HUES48 (cell line): Measurements from ENCODE around the gene ARHGAP27.

Experiments
- H3K27ac ChIP-seq: one replicate; pipeline ENCODE4 v1.7.0; 2013; ENCODE audit warnings: low read depth, low read length, inconsistent platforms
- H3K27me3 ChIP-seq: 2 replicates; pipeline ENCODE4 v1.6.1; 2013; ENCODE audit warnings: mild to moderate bottlenecking, low read length; ENCODE audit not compliant: control insufficient read depth, insufficient read depth
- H3K36me3 ChIP-seq: 2 replicates; pipeline ENCODE4 v1.6.1; 2013; ENCODE audit warnings: low read length; ENCODE audit not compliant: control insufficient read depth, insufficient read depth
- H3K4me1 ChIP-seq: 2 replicates; pipeline ENCODE4 v1.6.1; 2013; ENCODE audit warnings: mild to moderate bottlenecking, low read length; ENCODE audit not compliant: control insufficient read depth, insufficient read depth
- H3K4me3 ChIP-seq: 2 replicates; pipeline ENCODE4 v1.5.1; 2013; ENCODE audit warnings: mild to moderate bottlenecking, low read depth, low read length
- H3K9ac ChIP-seq: 2 replicates; pipeline ENCODE4 v1.6.1; 2013; ENCODE audit warnings: mild to moderate bottlenecking, low read depth, low read length, moderate library complexity
- H3K9me3 ChIP-seq: 2 replicates; pipeline ENCODE4 v1.6.1; 2013; ENCODE audit warnings: low read length; ENCODE audit not compliant: control insufficient read depth, insufficient read depth

Gene ARHGAP27

GRCh38 chr17:45428050-45428617 is 4.5 kb downstream of the ARHGAP27 start:
- no peaks in the 10 kb centered on the region for H3K36me3 ChIP-seq
- H3K9ac ChIP-seq = no peak overlapping the region
- no peaks in the 10 kb centered on the region for H3K9me3 ChIP-seq
- H3K4me3 ChIP-seq = peak overlapping the region; percentile 48; the same call in 1 of the 2 replicates
- H3K4me1 ChIP-seq = peaks cover 22% of the 10 kb centered on the region
- H3K27me3 ChIP-seq = peaks cover 52% of the 10 kb centered on the region
- H3K27ac ChIP-seq = no peak overlapping the region

- Histone ChIP-seq H3K9ac (no peak overlapping the region), H3K4me1 (peaks cover 22% of the 10 kb centered on the region), H3K27me3 (peaks cover 45% of the 10 kb centered on the region)
Measured at GRCh38 chr17:45427181-45427835, 5.4 kb downstream of the ARHGAP27 start.

GRCh38 chr17:45426561-45426960 is 6.1 kb downstream of the ARHGAP27 start:
- Histone ChIP-seq H3K36me3 (no peaks in the 10 kb centered on the region), H3K4me1 (peaks cover 22% of the 10 kb centered on the region), H3K27ac (no peak overlapping the region), H3K4me3 (no peak overlapping the region), H3K9me3 (no peaks in the 10 kb centered on the region), H3K9ac (no peak overlapping the region), H3K27me3 (peaks cover 42% of the 10 kb centered on the region)

More at GRCh38 chr17:45427181-45427835, 5.4 kb downstream of the ARHGAP27 start:
- Histone ChIP-seq H3K36me3 (no peaks in the 10 kb centered on the region), H3K9me3 (no peaks in the 10 kb centered on the region), H3K27ac (no peak overlapping the region), H3K4me3 (no peak overlapping the region)

GRCh38 chr17:45425984-45426413 is 6.7 kb downstream of the ARHGAP27 start:
- Histone ChIP-seq H3K27ac (no peak overlapping the region), H3K9ac (no peak overlapping the region), H3K27me3 (peaks cover 39% of the 10 kb centered on the region), H3K4me3 (0 out of 2 replicates have a peak overlapping the region, but pooled peaks have one; percentile 56), H3K4me1 (peaks cover 22% of the 10 kb centered on the region), H3K9me3 (no peaks in the 10 kb centered on the region), H3K36me3 (no peaks in the 10 kb centered on the region)

GRCh38 chr17:45425125-45425983 is 7.3 kb downstream of the ARHGAP27 start:
- Histone ChIP-seq H3K27me3 (peaks cover 33% of the 10 kb centered on the region), H3K9ac (peak overlapping the region; percentile 45; the same call in 1 of the 2 replicates), H3K4me3 (peak overlapping the region; percentile 56), H3K36me3 (no peaks in the 10 kb centered on the region), H3K27ac (peak overlapping the region; percentile 70), H3K9me3 (no peaks in the 10 kb centered on the region), H3K4me1 (peaks cover 22% of the 10 kb centered on the region)

GRCh38 chr17:45424769-45425124 is 7.9 kb downstream of the ARHGAP27 start:
- no peaks in the 10 kb centered on the region for H3K9me3 ChIP-seq
- no peaks in the 10 kb centered on the region for H3K36me3 ChIP-seq
- no peak overlapping the region for H3K9ac ChIP-seq
- H3K4me1 ChIP-seq = peaks cover 22% of the 10 kb centered on the region
- H3K4me3 ChIP-seq = peak overlapping the region; percentile 56
- H3K27ac ChIP-seq = no peak overlapping the region
- H3K27me3 ChIP-seq = peaks cover 27% of the 10 kb centered on the region

GRCh38 chr17:45423975-45424335 is 8.7 kb downstream of the ARHGAP27 start:
- Histone ChIP-seq H3K27ac (no peak overlapping the region), H3K4me3 (no peak overlapping the region), H3K36me3 (no peaks in the 10 kb centered on the region), H3K9me3 (no peaks in the 10 kb centered on the region), H3K27me3 (peaks cover 19% of the 10 kb centered on the region), H3K9ac (no peak overlapping the region), H3K4me1 (peaks cover 21% of the 10 kb centered on the region)

GRCh38 chr17:45423304-45423974 is 9.2 kb downstream of the ARHGAP27 start:
- Histone ChIP-seq H3K9me3 (no peaks in the 10 kb centered on the region), H3K4me1 (peaks cover 16% of the 10 kb centered on the region), H3K9ac (no peak overlapping the region), H3K27me3 (peaks cover 14% of the 10 kb centered on the region), H3K4me3 (no peak overlapping the region), H3K36me3 (no peaks in the 10 kb centered on the region), H3K27ac (no peak overlapping the region)

- H3K4me3 ChIP-seq = no peak overlapping the region
- H3K9ac ChIP-seq = no peak overlapping the region
- no peaks in the 10 kb centered on the region for H3K36me3 ChIP-seq
- no peak overlapping the region for H3K27ac ChIP-seq
- H3K27me3 ChIP-seq = no peaks in the 10 kb centered on the region
- peaks cover 3% of the 10 kb centered on the region; the same call in 1 of the 2 replicates for H3K4me1 ChIP-seq
- no peaks in the 10 kb centered on the region for H3K9me3 ChIP-seq
Measured at GRCh38 chr17:45414990-45415881, 17.4 kb downstream of the ARHGAP27 start.

- no peak overlapping the region for H3K9ac ChIP-seq
- no peaks in the 10 kb centered on the region for H3K27me3 ChIP-seq
- H3K4me1 ChIP-seq = peaks cover 3% of the 10 kb centered on the region; the same call in 1 of the 2 replicates
- H3K9me3 ChIP-seq = no peaks in the 10 kb centered on the region
- H3K27ac ChIP-seq = no peak overlapping the region
- no peak overlapping the region for H3K4me3 ChIP-seq
- no peaks in the 10 kb centered on the region for H3K36me3 ChIP-seq
Measured at GRCh38 chr17:45413498-45413923, 19.2 kb downstream of the ARHGAP27 start.
